Measurements from ENCODE around the gene SIRT3.
A peak's percentile ranks its signal among the peaks of the same experiment; 100 is the strongest.

The SIRT3 gene

DNA sequence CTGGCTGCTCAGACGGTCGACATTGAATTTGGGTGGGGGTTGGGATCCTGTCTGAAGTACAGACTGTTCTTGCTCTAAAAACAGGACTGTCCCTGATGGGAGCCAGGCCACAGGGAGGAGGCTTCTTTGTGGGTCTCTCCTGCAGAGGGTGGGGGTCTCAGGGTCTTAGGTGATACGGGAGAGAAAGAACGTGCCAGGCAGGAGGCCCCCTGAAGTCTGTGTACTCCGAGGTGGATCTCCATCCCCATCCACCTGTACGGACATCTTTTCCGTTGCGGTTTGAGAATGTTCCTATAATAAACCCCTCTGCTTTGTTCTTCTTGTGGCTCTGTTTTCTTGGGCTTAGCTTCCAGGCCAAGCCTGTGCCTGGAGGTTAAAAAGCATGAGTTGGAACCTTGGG is 16.5 kb upstream of the SIRT3 start:
- no peak overlapping the region for H3K4me3 ChIP-seq
- TF ChIP-seq, protein P1, sequence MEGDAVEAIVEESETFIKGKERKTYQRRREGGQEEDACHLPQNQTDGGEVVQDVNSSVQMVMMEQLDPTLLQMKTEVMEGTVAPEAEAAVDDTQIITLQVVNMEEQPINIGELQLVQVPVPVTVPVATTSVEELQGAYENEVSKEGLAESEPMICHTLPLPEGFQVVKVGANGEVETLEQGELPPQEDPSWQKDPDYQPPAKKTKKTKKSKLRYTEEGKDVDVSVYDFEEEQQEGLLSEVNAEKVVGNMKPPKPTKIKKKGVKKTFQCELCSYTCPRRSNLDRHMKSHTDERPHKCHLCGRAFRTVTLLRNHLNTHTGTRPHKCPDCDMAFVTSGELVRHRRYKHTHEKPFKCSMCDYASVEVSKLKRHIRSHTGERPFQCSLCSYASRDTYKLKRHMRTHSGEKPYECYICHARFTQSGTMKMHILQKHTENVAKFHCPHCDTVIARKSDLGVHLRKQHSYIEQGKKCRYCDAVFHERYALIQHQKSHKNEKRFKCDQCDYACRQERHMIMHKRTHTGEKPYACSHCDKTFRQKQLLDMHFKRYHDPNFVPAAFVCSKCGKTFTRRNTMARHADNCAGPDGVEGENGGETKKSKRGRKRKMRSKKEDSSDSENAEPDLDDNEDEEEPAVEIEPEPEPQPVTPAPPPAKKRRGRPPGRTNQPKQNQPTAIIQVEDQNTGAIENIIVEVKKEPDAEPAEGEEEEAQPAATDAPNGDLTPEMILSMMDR (IDR thresholded peaks at IDR 0.05) = no peak
- no peak for DNase-seq (ENCODE audit: low spot score)
- H3K27ac ChIP-seq = no peak overlapping the region

DNA sequence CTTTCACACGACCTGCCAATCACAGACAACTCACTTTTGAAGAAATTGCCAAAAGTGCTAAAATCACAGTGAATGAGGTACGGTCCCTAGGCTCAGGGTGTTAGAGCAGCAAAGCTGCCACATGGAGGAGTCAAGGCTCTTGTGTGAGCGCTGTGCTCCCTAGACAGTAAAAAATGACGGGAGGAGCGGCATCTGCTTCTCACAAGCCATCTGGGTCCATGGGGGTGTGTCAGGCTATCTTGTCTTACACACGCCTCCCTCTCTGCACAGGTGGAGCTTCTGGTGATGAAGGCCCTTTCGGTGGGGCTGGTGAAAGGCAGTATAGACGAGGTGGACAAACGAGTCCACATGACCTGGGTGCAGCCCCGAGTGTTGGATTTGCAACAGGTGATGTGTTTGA is 15.4 kb upstream of the SIRT3 start:
- Histone ChIP-seq H3K4me3 (no peak overlapping the region), H3K27ac (no peak overlapping the region)
- DNase-seq (ENCODE audit: low spot score) = no peak
- TF ChIP-seq, protein P1 (IDR thresholded peaks at IDR 0.05) = no peak

DNA sequence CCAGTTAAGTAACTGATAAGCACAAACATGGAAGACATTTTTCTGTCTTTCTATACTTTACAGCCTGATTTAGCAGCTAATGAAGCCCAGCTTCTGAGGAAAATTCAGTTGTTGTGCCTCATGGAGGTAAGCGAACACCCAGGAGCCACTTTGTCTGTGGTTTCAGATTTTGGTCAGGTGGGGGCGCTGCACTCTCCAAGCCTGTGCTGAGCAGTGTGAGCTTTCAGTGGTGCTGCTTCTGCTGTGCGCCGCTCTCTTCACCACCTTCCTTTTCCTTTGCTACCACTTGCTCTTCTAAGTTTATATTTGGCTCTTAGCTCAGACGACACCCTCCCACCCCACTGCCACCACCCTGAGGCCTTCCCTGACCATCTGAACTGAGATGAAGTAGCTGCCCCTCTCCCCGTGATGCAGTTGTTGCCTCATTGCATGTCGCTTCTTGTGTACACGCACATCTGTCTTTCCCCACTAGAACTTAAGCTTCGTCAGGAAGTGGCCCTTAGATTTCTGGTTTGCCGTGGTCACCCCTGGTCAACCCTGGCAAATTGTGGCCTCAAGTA is 14.7 kb upstream of the SIRT3 start:
- no peak overlapping the region for H3K27ac ChIP-seq
- no peak overlapping the region for H3K4me3 ChIP-seq
- no peak for DNase-seq (ENCODE audit: low spot score)

DNA sequence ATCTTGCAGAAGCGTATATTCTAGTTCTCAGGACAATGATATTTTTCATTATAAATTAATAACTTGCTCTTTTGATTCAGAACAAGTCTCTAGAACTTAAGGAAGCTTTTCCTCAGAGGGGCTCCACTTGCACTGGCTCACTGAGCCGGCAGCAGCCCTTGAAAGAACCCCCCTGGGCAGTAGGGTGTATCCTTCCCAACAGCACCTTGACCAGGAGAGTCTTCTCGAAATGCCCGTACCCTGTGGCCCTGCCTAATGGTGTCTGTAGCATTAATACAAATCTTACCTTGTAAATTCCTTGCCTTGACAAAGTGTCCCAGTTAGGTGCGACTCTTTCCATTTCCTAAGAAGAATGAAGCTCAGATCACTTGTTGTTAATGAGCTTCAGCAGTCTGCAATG is 14.1 kb upstream of the SIRT3 start:
- H3K4me3 ChIP-seq = no peak overlapping the region
- TF ChIP-seq, protein P1 (IDR thresholded peaks at IDR 0.05) = no peak
- no peak overlapping the region for H3K27ac ChIP-seq
- no peak for DNase-seq (ENCODE audit: low spot score)

More for the DNA sequence above, 14.7 kb upstream of the SIRT3 start:
- TF ChIP-seq, protein P1 (IDR thresholded peaks at IDR 0.05) = peak; percentile 39

DNA sequence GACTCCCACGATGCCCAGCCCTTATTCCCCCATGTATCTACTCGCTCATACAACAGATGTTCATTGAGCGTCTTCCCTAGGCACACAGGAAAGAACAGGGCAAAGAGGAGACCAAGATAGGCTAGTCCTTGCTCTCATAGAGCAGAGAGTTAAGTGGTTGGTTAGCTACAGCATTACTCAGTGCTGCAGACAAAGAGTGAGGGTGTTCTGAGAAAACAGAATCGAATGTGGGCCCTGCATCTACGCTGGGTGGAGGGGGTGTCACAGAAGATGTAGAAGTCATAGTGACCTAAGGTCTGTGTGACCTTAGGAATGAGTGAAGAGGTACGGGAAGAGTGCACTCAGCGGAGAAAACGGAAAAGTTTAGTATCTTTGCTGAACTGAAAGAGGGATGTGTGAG is 12.9 kb upstream of the SIRT3 start:
- no peak overlapping the region for H3K27ac ChIP-seq
- no peak overlapping the region for H3K4me3 ChIP-seq
- TF ChIP-seq, protein P1 (IDR thresholded peaks at IDR 0.05) = no peak
- no peak for DNase-seq (ENCODE audit: low spot score)

DNA sequence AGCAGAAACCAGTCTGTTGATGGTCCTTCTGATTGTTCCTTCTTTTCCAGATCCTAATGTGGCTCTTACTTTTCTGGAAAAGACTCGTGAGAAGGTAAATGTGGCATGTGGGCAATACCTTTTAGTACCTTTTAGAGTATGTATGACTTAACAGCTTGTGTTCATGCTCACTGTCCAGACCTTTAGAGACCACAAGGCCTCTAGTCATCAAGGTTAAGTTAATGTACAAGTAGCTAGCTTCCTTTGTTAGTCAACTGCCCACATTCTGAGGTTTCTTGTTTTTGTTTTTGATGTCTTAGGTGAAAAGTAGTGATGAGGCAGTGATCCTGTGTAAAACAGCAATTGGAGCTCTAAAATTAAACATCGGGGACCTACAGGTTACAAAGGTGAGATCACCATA is 8.2 kb upstream of the SIRT3 start:
- Histone ChIP-seq H3K27ac (no peak overlapping the region), H3K4me3 (no peak overlapping the region)
- DNase-seq (ENCODE audit: low spot score) = no peak
- TF ChIP-seq, protein P1 (IDR thresholded peaks at IDR 0.05) = no peak

DNA sequence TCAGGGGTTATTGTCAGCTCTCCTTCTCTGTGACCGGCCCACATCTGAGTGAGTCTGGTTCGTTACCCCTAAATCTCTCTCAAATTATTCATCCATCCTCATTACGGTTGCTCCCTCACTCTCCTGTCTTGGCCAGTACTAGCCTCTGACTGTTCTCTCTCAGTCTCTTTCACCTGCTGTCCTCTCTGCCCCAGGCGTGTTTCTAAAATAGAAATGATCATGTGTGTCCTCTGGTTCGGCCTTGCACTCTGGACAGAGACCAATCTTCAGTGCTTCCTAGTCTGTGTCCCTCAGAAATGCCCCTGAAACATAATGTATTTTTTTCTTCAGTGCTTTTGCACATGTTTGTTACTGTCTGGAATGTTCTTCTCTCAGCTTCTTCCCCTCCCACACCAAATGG is 5.5 kb upstream of the SIRT3 start:
- Histone ChIP-seq H3K4me3 (no peak overlapping the region), H3K27ac (no peak overlapping the region)
- no peak for DNase-seq (ENCODE audit: low spot score)
- TF ChIP-seq, protein P1 (IDR thresholded peaks at IDR 0.05) = no peak
